Natural killer cell (primary cell): ENCODE results near the gene CDK5RAP3. TPM values are rescaled to one million over a fixed set of nuclear protein-coding genes. Genes with fewer than 3 reads are reported as not detected.

Experiments
- ATAC-seq, 3 donors: fragments of 150-1000 bp in 2 of 3; fragments of 200-7000 bp in 1 of 3; cut with Tn5 transposase; 1 replicate in 1 of 3; 2 replicates in 2 of 3; pipeline ENCODE4 v1.10.0; 2021; ENCODE audit warnings: mild to moderate bottlenecking in 2 of 3, moderate library complexity in 2 of 3
- DNase-seq, 2 donors: peaks; one replicate each; pipeline versions ENCODE4 v3.0.0 to v3.0.0-alpha.2; 2013 to 2021; ENCODE audit warnings: mixed read lengths in 1 of 2
- H3K27ac ChIP-seq: one replicate; pipeline ENCODE4 v1.5.1; 2013; ENCODE audit warnings: mild to moderate bottlenecking, low read length
- H3K27me3 ChIP-seq: one replicate; pipeline ENCODE4 v1.6.1; 2013; ENCODE audit warnings: low read length; ENCODE audit not compliant: control insufficient read depth, insufficient read depth
- H3K36me3 ChIP-seq: one replicate; pipeline ENCODE4 v1.6.1; 2013; ENCODE audit warnings: low read length; ENCODE audit not compliant: control insufficient read depth, insufficient read depth
- H3K4me1 ChIP-seq: one replicate; pipeline ENCODE4 v1.6.1; 2013; ENCODE audit warnings: low read length; ENCODE audit not compliant: control insufficient read depth, insufficient read depth
- H3K4me3 ChIP-seq: one replicate; pipeline ENCODE4 v1.5.1; 2013; ENCODE audit warnings: low read length
- H3K9me3 ChIP-seq: one replicate; pipeline ENCODE4 v1.6.1; 2013; ENCODE audit warnings: low read length; ENCODE audit not compliant: control insufficient read depth, insufficient read depth
- H3K27ac Mint-ChIP-seq, 2 donors: one replicate each; pipeline ENCODE4 v1.8.0; 2022; ENCODE audit warnings: mild to moderate bottlenecking in 2 of 2, mixed read lengths in 2 of 2, moderate library complexity in 1 of 2
- H3K27me3 Mint-ChIP-seq, 2 donors: one replicate each; pipeline ENCODE4 v1.8.0; 2022; ENCODE audit warnings: low read depth in 2 of 2, mixed read lengths in 2 of 2
- H3K36me3 Mint-ChIP-seq: one replicate; pipeline ENCODE4 v1.8.0; 2022; ENCODE audit warnings: mixed read lengths
- H3K4me1 Mint-ChIP-seq, 2 donors: one replicate each; pipeline ENCODE4 v1.8.0; 2022; ENCODE audit warnings: mixed read lengths in 2 of 2
- H3K4me3 Mint-ChIP-seq: one replicate; pipeline ENCODE4 v1.8.0; 2022; ENCODE audit warnings: mild to moderate bottlenecking, moderate library complexity, mixed read lengths
- H3K9me3 Mint-ChIP-seq, 2 donors: one replicate each; pipeline ENCODE4 v1.8.0; 2022; ENCODE audit warnings: mixed read lengths in 2 of 2
- WGBS: methylation state at CpG from one replicate; pipeline ENCODE4 v1.1.7; 2013; ENCODE audit warnings: missing lambda C conversion rate; ENCODE audit not compliant: insufficient coverage; 5-methylcytosine and 5-hydroxymethylcytosine counted together
- intact Hi-C: fragments of 100-400 bp; cut with micrococcal nuclease; formaldehyde crosslinking; loops from one replicate; pipeline ENCODE4 v1.14.2; 2022
- total RNA-seq, 4 donors: library from RNA; stranded (reverse); fragments of 120-200 nt in 1 of 4; gene quantifications; one replicate each; pipeline versions ENCODE4 v1.2.3 to v1.2.4, GENCODE V29; 2013 to 2022
- TF ChIP-seq, protein P1 (sequence below): fragments of 200-600 bp; IDR thresholded peaks from one replicate; pipeline ENCODE4 v1.8.0; 2022; ENCODE audit warnings: antibody characterized with exemption

Gene CDK5RAP3
- total RNA-seq, 3 donors from 2014 or later (not counting 1 experiment from before 2014, with no cell fraction given) = 289 to 300 (median 292) TPM

- Mint-ChIP-seq H3K9me3 (no peaks in the 10 kb centered on the region), H3K36me3 (peaks cover 20% of the 10 kb centered on the region), H3K27ac (no peak overlapping the region), H3K4me1 (peaks cover 26 to 27% of the 10 kb centered on the region in 2 donors), H3K27me3 (no peaks in the 10 kb centered on the region), H3K4me3 (no peak overlapping the region)
- Histone ChIP-seq H3K27ac (no peak overlapping the region), H3K4me3 (no peak overlapping the region), H3K9me3 (no peaks in the 10 kb centered on the region), H3K36me3 (peaks cover 49% of the 10 kb centered on the region), H3K4me1 (peaks cover 30% of the 10 kb centered on the region), H3K27me3 (no peaks in the 10 kb centered on the region)
- DNase-seq (no peak), ATAC-seq (no peak)
- intact Hi-C loops = no loop called here
- TF ChIP-seq, protein P1, sequence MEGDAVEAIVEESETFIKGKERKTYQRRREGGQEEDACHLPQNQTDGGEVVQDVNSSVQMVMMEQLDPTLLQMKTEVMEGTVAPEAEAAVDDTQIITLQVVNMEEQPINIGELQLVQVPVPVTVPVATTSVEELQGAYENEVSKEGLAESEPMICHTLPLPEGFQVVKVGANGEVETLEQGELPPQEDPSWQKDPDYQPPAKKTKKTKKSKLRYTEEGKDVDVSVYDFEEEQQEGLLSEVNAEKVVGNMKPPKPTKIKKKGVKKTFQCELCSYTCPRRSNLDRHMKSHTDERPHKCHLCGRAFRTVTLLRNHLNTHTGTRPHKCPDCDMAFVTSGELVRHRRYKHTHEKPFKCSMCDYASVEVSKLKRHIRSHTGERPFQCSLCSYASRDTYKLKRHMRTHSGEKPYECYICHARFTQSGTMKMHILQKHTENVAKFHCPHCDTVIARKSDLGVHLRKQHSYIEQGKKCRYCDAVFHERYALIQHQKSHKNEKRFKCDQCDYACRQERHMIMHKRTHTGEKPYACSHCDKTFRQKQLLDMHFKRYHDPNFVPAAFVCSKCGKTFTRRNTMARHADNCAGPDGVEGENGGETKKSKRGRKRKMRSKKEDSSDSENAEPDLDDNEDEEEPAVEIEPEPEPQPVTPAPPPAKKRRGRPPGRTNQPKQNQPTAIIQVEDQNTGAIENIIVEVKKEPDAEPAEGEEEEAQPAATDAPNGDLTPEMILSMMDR = no peak
- 71% methylated on average over 9 of the region's 9 CpGs for WGBS
These were observed 11.9 kb downstream of the CDK5RAP3 start for GRCh38 chr17:47982645-47983390.

- Histone ChIP-seq H3K27ac (no peak overlapping the region), H3K9me3 (no peaks in the 10 kb centered on the region), H3K36me3 (peaks cover 43% of the 10 kb centered on the region), H3K4me3 (no peak overlapping the region), H3K27me3 (no peaks in the 10 kb centered on the region), H3K4me1 (peaks cover 37% of the 10 kb centered on the region)
- Mint-ChIP-seq H3K4me3 (no peak overlapping the region), H3K27ac (peak overlapping the region in 1 of 2 donors; percentile 70), H3K27me3 (no peaks in the 10 kb centered on the region), H3K36me3 (peaks cover 20% of the 10 kb centered on the region), H3K9me3 (no peaks in the 10 kb centered on the region), H3K4me1 (peaks cover 28 to 30% of the 10 kb centered on the region in 2 donors)
- WGBS = 90% methylated on average over 10 of the region's 11 CpGs
- no peak for DNase-seq
- intact Hi-C loops = no loop called here
- TF ChIP-seq, protein P1 = no peak
- ATAC-seq = no peak
These were observed 12.7 kb downstream of the CDK5RAP3 start for GRCh38 chr17:47983492-47984223.

DNA sequence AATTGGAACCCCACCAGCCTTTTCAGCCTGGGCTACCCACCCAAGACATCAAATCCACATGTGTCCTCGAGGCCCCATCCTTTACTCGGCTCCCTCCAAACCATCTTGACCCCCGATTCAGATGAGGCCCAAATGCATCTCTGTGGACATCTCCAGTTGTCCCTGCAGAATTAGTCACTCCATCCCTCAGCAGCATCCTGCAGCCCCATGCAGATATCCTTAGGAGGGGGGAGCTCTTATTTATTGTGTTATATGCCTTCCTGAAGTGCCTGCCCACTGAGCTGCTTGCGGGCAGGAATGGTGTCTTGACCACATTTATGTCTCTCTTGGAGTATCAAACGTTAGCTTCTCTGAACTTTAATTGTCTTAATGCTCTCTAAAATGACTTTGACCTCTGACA lies 15.6 kb downstream of the CDK5RAP3 start:
- Histone ChIP-seq H3K4me1 (peaks cover 41% of the 10 kb centered on the region), H3K27ac (no peak overlapping the region), H3K27me3 (no peaks in the 10 kb centered on the region), H3K4me3 (no peak overlapping the region), H3K36me3 (peaks cover 24% of the 10 kb centered on the region), H3K9me3 (no peaks in the 10 kb centered on the region)
- WGBS = 93% methylated on average over 5 of the region's 5 CpGs
- H3K27me3 Mint-ChIP-seq = no peaks in the 10 kb centered on the region
- no peak overlapping the region for H3K4me3 Mint-ChIP-seq
- H3K4me1 Mint-ChIP-seq = peaks cover 28 to 31% of the 10 kb centered on the region in 2 donors
- ATAC-seq (no peak), DNase-seq (no peak)
- TF ChIP-seq, protein P1 = no peak
- H3K9me3 Mint-ChIP-seq = no peaks in the 10 kb centered on the region
- intact Hi-C loops = no loop called here
- H3K36me3 Mint-ChIP-seq = no peaks in the 10 kb centered on the region
- no peak overlapping the region for H3K27ac Mint-ChIP-seq
